Hippocampal formation (tissue), 2 donors: ENCODE data around the gene IFITM5.

Source experiments
- DNase-seq, 2 donors: peaks; one replicate each; lab custom pipeline; 2025; lab: John Stamatoyannopoulos, UW

The IFITM5 gene

DNA sequence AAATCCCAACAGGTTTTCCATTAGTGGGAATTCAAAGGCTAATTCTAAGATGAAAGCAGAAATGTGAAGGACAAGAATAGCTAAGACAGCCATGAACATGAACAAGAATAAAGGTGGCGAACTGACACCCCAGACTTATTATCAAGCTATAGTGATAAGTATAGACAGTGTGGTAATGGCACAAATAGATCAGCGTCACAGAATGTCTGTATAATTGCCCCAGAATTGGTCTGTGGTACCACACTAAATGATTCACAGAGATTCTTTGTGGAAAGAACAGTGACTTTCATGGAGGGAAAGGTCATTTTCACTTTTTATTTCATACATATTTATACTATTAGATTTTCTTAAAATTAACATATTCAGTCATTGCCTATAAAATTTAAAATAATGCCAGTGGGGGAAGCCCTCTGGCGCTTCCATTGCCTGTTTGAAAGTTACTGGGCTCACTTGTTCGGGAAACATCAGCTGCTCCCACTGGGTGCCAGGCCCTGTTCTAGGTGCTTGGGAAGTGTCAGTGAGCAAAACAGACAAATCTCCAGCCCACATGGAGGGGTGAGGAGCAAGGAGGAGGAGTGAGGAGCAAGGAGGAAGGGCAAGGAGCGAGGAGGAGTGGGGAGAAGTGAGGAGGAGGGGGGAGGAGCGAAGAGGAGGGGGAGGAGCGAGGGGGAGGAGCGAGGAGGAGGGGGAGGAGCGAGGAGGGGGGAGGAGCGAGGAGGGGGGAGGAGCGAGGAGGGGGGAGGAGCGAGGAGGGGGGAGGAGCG lies 32.5 kb downstream of the IFITM5 start:
- DNase-seq: no peak

DNA sequence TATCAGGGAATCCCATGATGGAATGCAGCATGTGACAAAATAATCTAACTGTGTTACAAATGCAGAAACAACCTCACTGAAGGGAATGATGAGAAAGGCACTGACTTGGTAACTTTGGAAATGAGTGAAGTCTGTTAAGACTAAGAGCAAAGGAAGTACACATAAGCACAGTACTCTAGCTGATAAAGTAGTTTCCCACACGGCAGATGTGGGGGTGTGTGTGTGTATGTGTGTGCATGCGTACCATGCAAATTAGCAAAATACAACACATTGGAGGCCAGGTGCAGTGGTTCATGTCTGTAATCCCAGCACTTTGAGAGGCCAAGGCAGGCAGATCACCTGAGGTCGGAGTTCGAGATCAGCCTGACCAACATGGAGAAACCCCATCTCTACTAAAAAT lies 37.7 kb downstream of the IFITM5 start:
- DNase-seq: no peak

DNA sequence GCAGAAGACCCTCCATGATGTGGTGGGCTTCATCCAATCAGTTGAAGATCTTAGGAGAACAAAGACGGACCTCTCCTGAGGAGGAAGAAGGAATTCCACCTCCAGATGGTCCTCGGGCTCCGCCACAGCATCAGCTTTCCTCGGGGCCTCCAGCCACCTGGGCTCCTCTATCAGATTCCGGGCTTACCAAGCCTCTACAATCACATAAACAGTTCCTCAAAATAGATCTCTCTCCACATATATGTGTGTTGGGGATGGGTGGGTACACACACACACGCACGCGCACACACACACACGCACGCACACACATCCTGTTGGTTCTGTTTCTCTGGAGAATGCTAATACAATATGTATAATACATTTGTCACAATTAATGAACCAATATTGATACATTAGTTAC lies 39.9 kb downstream of the IFITM5 start:
- DNase-seq: no peak

DNA sequence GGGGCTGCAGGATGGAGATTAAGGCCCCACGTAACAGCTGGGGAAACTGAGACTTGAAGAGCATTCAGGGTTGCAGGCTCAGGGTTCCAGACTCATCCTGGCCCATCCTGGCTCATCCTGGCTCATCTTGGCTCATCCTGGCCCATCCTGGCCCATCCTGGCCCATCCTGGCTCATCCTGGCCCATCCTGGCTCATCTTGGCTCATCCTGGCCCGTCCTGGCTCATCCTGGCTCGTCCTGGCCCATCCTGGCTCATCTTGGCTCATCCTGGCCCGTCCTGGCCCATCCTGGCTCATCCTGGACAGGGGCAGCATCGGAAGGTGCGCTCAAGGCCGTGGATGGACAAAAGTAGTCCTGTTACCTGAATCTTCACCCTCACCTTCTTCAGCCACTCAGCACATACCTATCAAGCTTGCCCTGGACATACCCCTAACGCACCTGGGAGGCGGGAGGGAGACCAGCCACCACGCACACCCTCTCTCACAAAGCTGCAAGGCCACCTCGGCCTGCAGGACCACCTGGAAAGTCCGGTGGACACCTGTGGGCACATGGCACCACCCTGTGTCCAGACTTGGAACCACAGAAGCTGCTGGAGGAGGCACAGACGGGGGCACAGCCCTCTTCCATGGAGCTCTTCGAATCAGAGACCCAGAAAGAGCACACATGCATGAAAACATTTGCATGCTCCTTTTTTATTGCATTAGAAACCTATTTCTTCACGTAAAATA lies 41.4 kb downstream of the IFITM5 start:
- DNase-seq: no peak

DNA sequence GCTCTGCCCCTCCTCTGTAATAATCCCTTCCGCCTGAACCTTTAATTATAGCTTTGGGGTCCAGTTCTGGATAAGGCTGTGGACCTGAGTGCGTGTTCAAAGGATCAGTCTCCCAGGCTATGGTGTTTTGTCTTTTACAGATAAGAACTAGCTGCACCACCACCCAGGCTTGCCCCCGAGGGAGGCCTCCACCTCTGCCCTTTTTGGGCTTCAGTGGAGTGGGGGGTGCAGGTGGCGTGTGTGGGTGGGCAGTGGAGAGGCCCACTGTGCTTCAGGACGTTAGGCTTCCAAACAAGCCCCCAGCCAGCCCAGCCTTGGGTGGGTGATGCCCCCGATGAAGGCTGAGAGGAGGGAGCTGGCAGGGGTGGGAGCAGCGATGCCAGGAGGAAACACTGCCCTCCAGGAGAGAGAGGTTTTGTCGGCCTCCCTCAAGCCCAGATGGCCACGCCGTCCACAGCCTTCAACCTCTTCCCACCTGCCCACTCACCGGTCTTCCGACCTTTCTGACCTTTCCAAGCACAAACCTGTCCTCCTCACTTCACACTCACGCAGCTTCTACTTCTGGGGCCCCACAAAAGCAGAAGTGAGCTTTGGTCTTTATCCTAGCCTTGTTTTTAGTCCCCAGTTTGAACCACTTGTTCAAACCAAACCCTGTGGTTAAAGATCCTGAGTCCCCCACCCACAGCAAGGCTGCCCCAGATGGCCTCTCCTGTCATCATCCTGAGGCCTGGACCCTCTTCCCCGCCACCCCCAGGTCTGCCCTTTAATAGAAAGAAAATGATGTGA lies 42.2 kb downstream of the IFITM5 start:
- DNase-seq: no peak

DNA sequence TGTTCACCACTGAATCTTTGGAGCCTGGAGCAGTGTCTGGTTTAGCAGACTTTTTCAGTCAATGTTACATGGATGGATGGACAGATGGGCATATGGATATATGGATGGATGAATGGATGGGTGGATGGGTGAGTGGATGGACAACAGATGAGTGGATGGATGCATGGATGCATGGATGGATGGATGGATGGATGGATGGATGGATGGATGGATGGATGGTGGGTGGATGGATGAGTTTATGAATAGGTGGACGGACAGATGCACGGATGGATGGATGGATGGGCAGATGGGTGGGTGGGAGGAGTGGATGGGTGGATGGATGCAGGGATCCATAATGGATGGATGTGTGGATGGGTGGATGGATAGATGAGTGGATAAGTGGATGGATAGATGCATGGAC lies 43.5 kb downstream of the IFITM5 start:
- DNase-seq: no peak

DNA sequence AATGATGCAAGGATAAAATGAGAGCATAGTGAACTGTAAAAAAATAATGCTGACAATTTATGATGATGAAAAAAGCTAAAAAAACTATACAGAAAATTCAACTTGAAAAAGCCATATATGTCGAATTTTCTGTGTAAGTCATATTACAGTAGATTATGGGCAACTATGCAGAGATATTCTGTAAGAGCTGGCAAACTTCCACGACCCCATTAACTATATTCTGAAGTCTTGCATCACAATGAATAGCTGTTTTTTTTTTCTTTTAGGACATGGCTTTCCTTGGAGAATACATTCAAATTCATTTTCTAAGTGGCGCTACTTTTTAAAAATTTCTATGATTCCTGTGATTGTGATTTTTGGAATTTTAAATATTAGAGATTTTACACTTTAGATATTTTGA lies 44.1 kb downstream of the IFITM5 start:
- DNase-seq: no peak

DNA sequence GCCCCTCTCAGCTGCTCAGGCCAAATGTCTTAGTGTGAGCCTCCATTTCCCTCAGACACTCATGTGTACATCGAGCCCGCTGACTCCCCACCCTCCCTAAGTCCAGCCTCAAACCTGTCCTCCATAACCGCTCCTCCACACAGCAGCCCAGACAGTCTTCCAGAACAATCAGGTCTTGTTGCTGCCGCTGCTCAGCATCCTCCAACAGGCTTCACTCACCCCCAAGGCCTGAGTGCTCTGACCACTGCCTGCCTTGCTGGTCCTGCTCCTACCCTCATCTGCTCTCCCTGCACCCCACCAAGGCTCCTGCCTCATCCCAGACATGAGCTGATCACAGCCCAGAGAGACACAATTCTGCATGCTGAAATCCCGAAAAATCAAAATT lies 45.4 kb downstream of the IFITM5 start:
- DNase-seq: no peak

DNA sequence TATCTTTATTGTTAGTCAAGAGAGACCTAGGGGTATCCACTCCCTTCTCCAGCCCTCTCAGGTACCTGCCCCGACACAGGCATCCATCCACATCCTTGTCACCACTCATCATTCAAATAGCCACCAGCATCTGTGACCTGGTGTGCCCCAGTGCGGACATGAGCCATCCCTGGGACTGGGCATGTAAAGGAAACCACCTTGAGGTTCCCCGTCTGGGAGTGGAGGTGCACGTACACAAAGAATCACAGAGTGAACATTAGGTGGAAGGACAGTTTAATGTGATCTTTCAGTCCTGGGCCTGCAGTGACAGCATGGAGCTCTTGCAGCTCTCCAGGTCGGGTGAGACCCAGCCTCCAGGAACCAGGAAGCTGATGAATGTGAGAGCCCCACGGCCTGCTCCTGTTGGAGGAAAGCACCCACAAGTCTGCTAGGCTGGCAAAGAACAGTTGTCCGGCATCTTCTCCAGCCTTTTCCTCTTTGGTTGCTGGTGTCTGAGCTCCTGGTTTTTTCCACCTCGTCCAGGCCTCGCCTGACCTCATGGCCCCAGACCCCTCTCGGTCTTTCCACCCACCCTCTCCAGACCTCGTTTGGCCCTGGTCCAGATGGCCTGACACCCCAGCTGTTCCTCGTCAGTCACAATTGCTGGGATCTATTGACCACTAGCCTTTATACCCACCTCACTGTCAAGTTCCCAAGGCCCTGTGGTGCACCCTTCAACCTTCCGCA lies 46.0 kb downstream of the IFITM5 start:
- DNase-seq: no peak

DNA sequence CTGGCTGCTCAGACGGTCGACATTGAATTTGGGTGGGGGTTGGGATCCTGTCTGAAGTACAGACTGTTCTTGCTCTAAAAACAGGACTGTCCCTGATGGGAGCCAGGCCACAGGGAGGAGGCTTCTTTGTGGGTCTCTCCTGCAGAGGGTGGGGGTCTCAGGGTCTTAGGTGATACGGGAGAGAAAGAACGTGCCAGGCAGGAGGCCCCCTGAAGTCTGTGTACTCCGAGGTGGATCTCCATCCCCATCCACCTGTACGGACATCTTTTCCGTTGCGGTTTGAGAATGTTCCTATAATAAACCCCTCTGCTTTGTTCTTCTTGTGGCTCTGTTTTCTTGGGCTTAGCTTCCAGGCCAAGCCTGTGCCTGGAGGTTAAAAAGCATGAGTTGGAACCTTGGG lies 46.7 kb downstream of the IFITM5 start:
- DNase-seq: no peak

DNA sequence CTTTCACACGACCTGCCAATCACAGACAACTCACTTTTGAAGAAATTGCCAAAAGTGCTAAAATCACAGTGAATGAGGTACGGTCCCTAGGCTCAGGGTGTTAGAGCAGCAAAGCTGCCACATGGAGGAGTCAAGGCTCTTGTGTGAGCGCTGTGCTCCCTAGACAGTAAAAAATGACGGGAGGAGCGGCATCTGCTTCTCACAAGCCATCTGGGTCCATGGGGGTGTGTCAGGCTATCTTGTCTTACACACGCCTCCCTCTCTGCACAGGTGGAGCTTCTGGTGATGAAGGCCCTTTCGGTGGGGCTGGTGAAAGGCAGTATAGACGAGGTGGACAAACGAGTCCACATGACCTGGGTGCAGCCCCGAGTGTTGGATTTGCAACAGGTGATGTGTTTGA lies 47.8 kb downstream of the IFITM5 start:
- DNase-seq: no peak

DNA sequence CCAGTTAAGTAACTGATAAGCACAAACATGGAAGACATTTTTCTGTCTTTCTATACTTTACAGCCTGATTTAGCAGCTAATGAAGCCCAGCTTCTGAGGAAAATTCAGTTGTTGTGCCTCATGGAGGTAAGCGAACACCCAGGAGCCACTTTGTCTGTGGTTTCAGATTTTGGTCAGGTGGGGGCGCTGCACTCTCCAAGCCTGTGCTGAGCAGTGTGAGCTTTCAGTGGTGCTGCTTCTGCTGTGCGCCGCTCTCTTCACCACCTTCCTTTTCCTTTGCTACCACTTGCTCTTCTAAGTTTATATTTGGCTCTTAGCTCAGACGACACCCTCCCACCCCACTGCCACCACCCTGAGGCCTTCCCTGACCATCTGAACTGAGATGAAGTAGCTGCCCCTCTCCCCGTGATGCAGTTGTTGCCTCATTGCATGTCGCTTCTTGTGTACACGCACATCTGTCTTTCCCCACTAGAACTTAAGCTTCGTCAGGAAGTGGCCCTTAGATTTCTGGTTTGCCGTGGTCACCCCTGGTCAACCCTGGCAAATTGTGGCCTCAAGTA lies 48.5 kb downstream of the IFITM5 start:
- DNase-seq: peak in 1 of 2 donors; percentile 16

DNA sequence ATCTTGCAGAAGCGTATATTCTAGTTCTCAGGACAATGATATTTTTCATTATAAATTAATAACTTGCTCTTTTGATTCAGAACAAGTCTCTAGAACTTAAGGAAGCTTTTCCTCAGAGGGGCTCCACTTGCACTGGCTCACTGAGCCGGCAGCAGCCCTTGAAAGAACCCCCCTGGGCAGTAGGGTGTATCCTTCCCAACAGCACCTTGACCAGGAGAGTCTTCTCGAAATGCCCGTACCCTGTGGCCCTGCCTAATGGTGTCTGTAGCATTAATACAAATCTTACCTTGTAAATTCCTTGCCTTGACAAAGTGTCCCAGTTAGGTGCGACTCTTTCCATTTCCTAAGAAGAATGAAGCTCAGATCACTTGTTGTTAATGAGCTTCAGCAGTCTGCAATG lies 49.1 kb downstream of the IFITM5 start:
- no peak for DNase-seq

DNA sequence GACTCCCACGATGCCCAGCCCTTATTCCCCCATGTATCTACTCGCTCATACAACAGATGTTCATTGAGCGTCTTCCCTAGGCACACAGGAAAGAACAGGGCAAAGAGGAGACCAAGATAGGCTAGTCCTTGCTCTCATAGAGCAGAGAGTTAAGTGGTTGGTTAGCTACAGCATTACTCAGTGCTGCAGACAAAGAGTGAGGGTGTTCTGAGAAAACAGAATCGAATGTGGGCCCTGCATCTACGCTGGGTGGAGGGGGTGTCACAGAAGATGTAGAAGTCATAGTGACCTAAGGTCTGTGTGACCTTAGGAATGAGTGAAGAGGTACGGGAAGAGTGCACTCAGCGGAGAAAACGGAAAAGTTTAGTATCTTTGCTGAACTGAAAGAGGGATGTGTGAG lies 50.3 kb downstream of the IFITM5 start:
- DNase-seq: no peak
